Bone marrow (tissue), 2 donors: ENCODE measurements around the gene WDR89.
"Not testable (repeated sequence)": the region's sequence is repeated elsewhere in the genome, so short reads cannot be mapped to it uniquely, and the experiment has no call there.

ENCODE experiments used
- DNase-seq, 2 donors: peaks; one replicate each; lab custom pipeline; 2025; lab: John Stamatoyannopoulos, UW

The WDR89 gene, protein sequence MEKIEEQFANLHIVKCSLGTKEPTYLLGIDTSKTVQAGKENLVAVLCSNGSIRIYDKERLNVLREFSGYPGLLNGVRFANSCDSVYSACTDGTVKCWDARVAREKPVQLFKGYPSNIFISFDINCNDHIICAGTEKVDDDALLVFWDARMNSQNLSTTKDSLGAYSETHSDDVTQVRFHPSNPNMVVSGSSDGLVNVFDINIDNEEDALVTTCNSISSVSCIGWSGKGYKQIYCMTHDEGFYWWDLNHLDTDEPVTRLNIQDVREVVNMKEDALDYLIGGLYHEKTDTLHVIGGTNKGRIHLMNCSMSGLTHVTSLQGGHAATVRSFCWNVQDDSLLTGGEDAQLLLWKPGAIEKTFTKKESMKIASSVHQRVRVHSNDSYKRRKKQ

GRCh38 chr14:63641473-63642228 is at the start of gene WDR89:
Gene WDR89 (minus strand): TSS chr14:63641871. CDS start chr14:63599942, 41,929 bp downstream.
- DNase-seq, result peak; percentile 75 to 98

GRCh38 chr14:63689132-63689531 is 47.5 kb upstream of the WDR89 start:
- DNase-seq, result no peak

DNA sequence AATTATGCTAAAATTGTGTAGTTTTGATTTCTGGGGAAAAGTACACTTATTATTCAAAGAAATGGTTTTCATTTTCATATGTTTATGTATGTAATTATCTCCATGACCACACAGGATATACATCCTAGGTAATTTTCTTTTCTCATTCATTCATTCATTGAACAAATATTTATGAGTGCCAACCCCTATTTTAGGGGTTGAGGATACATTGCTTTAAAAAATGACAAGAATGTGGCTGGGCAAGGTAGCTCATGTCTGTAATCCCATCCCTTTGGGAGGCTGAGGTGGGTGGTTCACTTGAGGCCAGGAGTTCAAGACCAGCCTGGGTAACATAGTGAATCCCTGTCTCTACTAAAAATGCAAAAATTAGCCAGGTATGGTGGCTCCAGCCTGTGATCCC is 45.3 kb upstream of the WDR89 start:
- DNase-seq, result no peak

DNA sequence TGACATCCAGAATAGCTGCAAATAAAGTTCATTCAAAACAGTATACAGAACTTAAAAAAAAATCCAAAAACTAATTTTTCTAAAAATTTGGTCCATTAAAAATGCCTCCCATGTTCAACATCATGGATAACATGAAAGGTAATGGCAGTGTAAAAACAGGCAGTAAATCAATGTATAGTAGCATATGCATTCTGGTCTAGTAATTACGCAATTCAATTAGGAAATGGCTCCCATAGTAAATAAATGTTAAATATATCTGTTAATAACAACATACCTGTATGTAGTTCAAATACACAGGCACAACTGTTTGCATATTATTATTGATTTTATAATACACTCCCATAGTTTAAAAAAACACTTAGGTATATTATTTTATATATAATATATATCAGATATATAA is 43.7 kb upstream of the WDR89 start:
- DNase-seq, result no peak

- DNase-seq, result no peak
These were observed 41.3 kb upstream of the WDR89 start for GRCh38 chr14:63682727-63683593.

GRCh38 chr14:63678536-63678935 is 36.9 kb upstream of the WDR89 start:
- DNase-seq, result no peak

DNA sequence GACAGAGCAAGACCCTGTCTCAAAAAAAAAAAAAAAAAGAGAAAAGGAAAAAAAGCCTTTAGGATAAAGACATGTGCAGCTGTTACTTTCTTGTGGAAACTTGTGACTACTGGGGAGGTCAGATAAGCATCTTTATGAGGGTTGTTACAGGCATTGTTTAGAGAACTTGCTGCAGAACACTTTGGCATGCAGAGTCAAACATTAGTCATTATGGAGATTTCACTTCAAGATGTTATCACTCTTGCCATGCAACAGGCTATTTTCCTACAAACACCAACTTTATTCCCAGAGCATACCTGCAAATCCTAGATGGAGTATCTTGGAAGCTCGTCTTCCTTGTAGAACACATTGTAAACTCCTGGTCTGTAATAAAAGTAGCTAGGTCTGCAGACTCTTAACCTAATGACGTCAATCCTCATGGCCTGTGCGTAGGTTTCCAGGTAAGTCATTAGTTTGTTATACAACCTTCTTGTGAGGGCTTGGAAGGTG is 36.3 kb upstream of the WDR89 start:
- no peak for DNase-seq

DNA sequence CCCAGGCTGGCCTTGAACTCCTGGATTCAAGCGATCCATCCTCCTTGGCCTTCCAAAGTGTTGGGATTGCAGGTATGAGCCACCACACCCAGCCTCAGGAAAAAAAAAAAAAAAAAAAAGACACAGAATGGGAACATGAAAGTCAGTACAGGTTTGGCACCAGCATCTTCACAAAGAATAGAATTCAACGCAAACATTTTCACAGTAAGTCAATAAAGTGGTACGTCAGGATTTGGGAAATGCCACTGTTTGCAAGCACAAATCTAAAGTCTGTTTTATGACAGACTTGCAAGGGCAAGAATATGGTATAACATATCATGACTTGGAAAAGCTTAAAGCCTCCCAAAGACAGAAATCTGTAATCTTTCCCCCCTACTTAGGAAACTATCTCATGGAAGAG is 34.9 kb upstream of the WDR89 start:
- DNase-seq, result no peak

- no peak for DNase-seq
These were observed 32.3 kb upstream of the WDR89 start for GRCh38 chr14:63673886-63674497.

DNA sequence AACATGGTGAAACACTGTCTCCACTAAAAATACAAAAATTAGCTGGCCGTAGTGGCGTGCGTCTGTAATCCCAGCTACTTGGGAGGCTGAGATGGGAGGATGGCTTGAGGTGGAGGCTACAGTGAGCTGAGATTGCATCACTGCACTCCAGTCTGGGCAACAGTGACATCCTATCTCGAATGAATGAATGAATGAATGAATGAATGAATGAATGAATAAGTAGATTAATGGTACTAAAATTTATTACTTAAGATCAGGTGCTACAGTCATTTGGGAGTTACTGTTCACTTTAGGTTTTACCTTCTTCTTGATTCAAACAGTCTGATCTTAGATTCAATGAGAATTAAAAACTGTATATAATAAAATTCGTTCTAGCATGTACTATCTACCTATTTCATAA is 31.6 kb upstream of the WDR89 start:
- DNase-seq, result no peak

DNA sequence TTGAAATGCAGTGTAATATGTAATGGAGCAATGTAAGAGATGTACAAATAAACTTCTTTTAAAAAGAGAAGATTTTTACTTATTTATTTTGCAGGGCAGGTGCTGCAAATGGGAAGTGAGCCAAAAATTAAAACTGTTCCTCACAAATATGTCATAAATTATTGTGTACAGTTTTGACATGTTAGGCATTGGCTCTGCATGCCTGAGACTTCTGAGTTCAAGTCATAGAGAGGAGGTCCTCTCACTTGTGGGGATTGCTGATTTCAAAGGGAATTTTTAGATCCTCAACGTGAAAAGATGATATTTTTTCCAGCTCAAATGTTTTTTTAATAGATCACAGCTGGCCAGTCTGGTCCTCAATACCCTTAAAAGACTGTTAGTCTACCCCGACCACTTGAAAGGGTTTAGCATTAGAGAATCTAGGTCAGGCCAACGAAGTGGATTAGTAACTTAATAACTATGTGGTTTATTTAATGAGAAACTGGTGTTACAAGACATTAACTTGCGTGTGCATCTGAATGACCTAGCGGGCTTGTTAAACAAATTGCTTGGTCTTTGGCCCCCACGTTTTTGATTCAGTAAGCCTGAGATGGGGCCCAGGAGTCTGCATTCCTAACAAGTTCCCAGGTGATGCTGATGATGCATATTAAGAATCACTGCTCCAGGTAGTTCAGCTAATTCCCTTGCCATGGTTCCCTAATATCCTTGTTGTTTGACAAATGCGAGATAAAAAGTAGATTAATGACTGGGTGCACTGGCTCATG is 30.9 kb upstream of the WDR89 start:
- no peak for DNase-seq

GRCh38 chr14:63671987-63672386 is 30.3 kb upstream of the WDR89 start:
- no peak for DNase-seq

DNA sequence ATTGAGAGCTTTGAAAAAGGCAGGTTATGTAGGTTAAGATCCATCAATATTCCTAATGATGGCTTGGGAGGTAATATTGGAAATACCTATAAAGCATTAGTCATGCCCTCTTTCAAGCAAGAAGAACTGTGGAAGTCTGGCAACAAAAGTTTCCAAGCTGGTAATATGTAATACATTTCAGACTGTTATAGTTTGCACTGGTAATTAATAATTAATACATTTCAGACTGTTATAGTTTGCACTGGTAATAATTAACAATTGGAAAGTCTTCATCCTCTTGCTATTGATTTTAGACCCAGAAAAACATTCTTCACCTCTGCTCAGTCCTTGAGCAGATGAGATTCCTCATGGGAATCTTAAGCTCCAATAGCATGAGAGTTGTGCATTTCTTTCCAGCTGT is 29.0 kb upstream of the WDR89 start:
- DNase-seq, result no peak

GRCh38 chr14:63666335-63666734 is 24.7 kb upstream of the WDR89 start:
- DNase-seq, result no peak

- DNase-seq, result no peak
These were observed 22.0 kb upstream of the WDR89 start for GRCh38 chr14:63663428-63664341.

GRCh38 chr14:63662776-63663175 is 21.1 kb upstream of the WDR89 start:
- DNase-seq, result no peak

DNA sequence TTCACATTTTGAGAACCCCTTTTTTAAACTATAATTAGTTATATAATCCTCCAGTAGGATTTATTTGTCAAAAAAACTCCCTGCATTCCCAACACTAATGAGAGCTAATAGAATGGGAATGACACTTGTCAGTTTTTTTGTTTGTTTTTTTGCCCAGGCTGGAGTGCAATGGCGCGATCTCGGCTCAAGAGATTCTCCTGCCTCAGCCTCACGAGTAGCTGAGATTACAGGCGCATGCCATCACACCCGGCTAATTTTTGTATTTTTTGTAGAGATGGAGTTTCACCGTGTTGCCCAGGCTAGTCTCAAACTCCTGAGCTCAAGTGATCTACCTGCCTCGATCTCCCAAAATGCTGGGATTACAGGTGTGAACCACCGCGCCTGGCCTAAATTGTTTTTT is 20.2 kb upstream of the WDR89 start:
- not testable (repeated sequence) for DNase-seq

DNA sequence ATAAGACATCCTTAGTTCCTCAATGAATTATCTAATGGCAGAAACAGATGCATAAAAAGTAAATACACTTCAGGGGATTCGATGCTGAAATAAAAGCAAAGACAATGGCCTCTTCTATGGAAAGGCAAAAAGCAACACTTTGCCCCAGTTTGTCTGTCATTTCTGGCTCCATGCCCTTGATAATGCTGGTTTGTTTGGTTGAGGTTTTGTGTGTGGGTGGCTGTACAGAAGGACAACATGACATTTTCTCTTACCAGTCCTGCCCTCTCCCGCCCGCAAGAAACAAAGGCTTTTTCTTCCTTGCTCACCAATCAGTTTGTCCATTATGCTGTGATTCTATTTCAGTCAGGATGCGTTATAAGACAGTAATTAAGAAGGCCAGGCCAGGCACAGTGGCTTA is 18.1 kb upstream of the WDR89 start:
- no peak for DNase-seq

DNA sequence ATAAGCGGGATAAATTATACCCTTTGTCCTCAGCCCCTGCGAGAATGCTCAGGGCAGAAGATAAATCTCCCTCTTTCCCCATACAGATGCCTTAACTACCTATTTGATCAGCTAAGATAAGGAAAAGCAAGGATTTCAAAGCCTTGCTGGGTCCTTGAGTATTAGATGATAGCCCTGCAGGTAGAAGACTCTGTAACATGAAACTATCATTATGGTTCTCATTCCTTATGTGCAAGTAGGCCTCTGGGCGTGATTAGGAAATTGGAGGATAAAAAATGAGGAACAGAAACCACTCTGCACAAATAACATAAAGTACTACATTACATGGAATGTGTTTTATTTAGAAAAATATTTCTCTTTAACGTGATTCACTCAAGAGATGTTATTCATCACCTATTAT is 14.5 kb upstream of the WDR89 start:
- DNase-seq, result no peak

- DNase-seq, result no peak
These were observed 13.3 kb upstream of the WDR89 start for GRCh38 chr14:63654936-63655335.
